HepG2 (cell line): ENCODE results near the gene FGF9. TPM values are rescaled to one million over a fixed set of nuclear protein-coding genes. Genes with fewer than 3 reads are reported as not detected.

Experiments
- ATAC-seq: fragments of 200-7000 bp; cut with Tn5 transposase; 3 replicates; pipeline ENCODE4 v1.9.1; 2020; ENCODE audit warnings: mild to moderate bottlenecking, moderate library complexity
- BruUV-seq: library from RNA; stranded (reverse); fragments of 400-500 nt; replicated peaks from 2 replicates; lab custom pipeline; 2021; lab: Mats Ljungman, UMichigan
- CTCF ChIA-PET: fragments of 300-600 bp; formaldehyde crosslinking; extraction: SDS; loops from one replicate; lab custom pipeline; 2021; ENCODE audit warnings: low total read pairs, inconsistent platforms, low intra/inter-chr PET ratio; lab: Yijun Ruan, JAX
- POLR2A ChIA-PET: fragments of 350-600 bp; sonication (Branson Sonifier 250); formaldehyde crosslinking; loops from one replicate; lab custom pipeline; 2020; ENCODE audit warnings: antibody characterized with exemption, inconsistent platforms; lab: Yijun Ruan, JAX
- DNase-seq: peaks from one replicate; pipeline ENCODE4 v3.0.0-alpha.2; 2015; ENCODE audit warnings: low spot score
- FAIRE-seq: peaks from 3 replicates; lab custom pipeline; 2011; peaks lifted over from hg19 to GRCh38; lab: Jason Lieb, UNC
- H2AFZ ChIP-seq: one replicate; pipeline ENCODE4 v1.6.1; 2011; ENCODE audit warnings: low read length, inconsistent platforms
- H3K27ac ChIP-seq: fragments of 300-600 bp; 3 replicates; pipeline ENCODE4 v1.8.0; 2011; ENCODE audit warnings: mixed run types, mild to moderate bottlenecking, mixed read lengths, low read length, inconsistent platforms; ENCODE audit not compliant: insufficient read depth; ENCODE audit errors: extremely low read length
- H3K27me3 ChIP-seq, 2 experiments: fragments of 200-600 bp in 1 of 2; 2 replicates in 1 of 2; 3 replicates in 1 of 2; pipeline versions ENCODE4 v1.6.0 to v1.8.0; 2011; ENCODE audit warnings: low read length in 2 of 2, mild to moderate bottlenecking in 2 of 2, moderate library complexity in 2 of 2, inconsistent platforms in 1 of 2; ENCODE audit not compliant: insufficient read depth in 2 of 2, control insufficient read depth in 1 of 2
- H3K36me3 ChIP-seq, 2 experiments: fragments of 200-600 bp in 1 of 2; replicated peaks in 1 of 2; 2 replicates in 1 of 2; 3 replicates in 1 of 2; pipeline versions ENCODE4 v1.5.1 to v1.8.0; 2011; ENCODE audit warnings: low read length in 2 of 2, inconsistent platforms in 1 of 2; ENCODE audit not compliant: insufficient read depth in 2 of 2, control insufficient read depth in 1 of 2
- H3K4me1 ChIP-seq: 2 replicates; pipeline ENCODE4 v1.5.1; 2012; ENCODE audit warnings: low read length, inconsistent platforms; ENCODE audit not compliant: insufficient read depth
- H3K4me2 ChIP-seq: 2 replicates; pipeline ENCODE4 v1.6.0; 2011; ENCODE audit warnings: low read depth, low read length, inconsistent platforms
- H3K4me3 ChIP-seq, 3 experiments: fragments of 200-600 bp in 1 of 3; sonication (generic), shearing (Covaris generic) in 1 of 3; replicated peaks in 1 of 3; 2 replicates each; pipeline ENCODE4 v1.5.1; 2011 to 2016; ENCODE audit warnings: low read length in 3 of 3, inconsistent platforms in 2 of 3, low read depth in 2 of 3, mild to moderate bottlenecking in 2 of 3, control low read depth in 1 of 3, mixed read lengths in 1 of 3; ENCODE audit not compliant: insufficient read depth in 1 of 3
- H3K79me2 ChIP-seq: one replicate; pipeline ENCODE4 v1.6.1; 2011; ENCODE audit warnings: low read length, inconsistent platforms; ENCODE audit not compliant: insufficient read depth
- H3K9ac ChIP-seq: 2 replicates; pipeline ENCODE4 v1.6.0; 2011; ENCODE audit warnings: mild to moderate bottlenecking, low read depth, low read length, inconsistent platforms; ENCODE audit not compliant: insufficient read depth
- H3K9me3 ChIP-seq: 2 replicates; pipeline ENCODE4 v1.5.1; 2012; ENCODE audit warnings: mild to moderate bottlenecking, low read length
- H4K20me1 ChIP-seq: 2 replicates; pipeline ENCODE4 v1.6.0; 2011; ENCODE audit warnings: inconsistent platforms, mild to moderate bottlenecking, low read length, moderate library complexity; ENCODE audit not compliant: insufficient read depth
- ATRX ChIP-seq: sonication (generic); formaldehyde crosslinking; IDR thresholded peaks from 2 replicates; pipeline ENCODE4 v1.4.0; 2020; ENCODE audit warnings: missing genetic modification reagents, borderline replicate concordance
- EED ChIP-seq: sonication (generic); formaldehyde crosslinking; IDR thresholded peaks from 2 replicates; pipeline ENCODE4 v1.5.0; 2020; ENCODE audit warnings: mild to moderate bottlenecking, missing genetic modification reagents
- HNF4G ChIP-seq, 2 experiments: sonication (generic) in 1 of 2; formaldehyde crosslinking in 1 of 2; IDR thresholded peaks; 2 replicates each; pipeline versions ENCODE4 v1.4.0 to v1.6.1; 2011 to 2020; ENCODE audit warnings: borderline replicate concordance in 2 of 2, low read depth in 2 of 2, mild to moderate bottlenecking in 2 of 2, low read length in 1 of 2, missing genetic modification reagents in 1 of 2, moderate library complexity in 1 of 2
- PHF21A ChIP-seq: sonication (generic); formaldehyde crosslinking; IDR thresholded peaks from 2 replicates; pipeline ENCODE4 v1.5.0; 2020; ENCODE audit warnings: mild to moderate bottlenecking, missing genetic modification reagents
- WGBS: methylation state at CpG from one replicate; pipeline ENCODE4 v1.1.6; 2017; ENCODE audit warnings: low lambda C conversion rate; 5-methylcytosine and 5-hydroxymethylcytosine counted together
- in situ Hi-C: cut with HindIII; loops from 2 replicates; pipeline ENCODE4 v1.10.0; 2017; ENCODE audit warnings: low pct_unique_long_range_greater_than_20kb; ENCODE audit not compliant: extremely low pct_ligation_motif_present
- intact Hi-C: fragments of 100-400 bp; cut with micrococcal nuclease; formaldehyde crosslinking; loops from one replicate; pipeline ENCODE4 v1.10.0; 2022; ENCODE audit not compliant: unreplicated experiment
- polyA plus RNA-seq, 8 experiments: library from polyadenylated mRNA; depleted of rRNA in 3 of 8; stranded (reverse) in 7 of 8; unstranded in 1 of 8; fragments of >200 nt; fragmentation: Illumina TruSeq in 4 of 8; extraction: Trizol in 4 of 8; gene quantifications; 2 replicates each; pipeline versions ENCODE4 v1.2.1 to v1.2.3, GENCODE V29; 2011 to 2016; ENCODE audit warnings: low read depth in 4 of 8, missing spikeins in 1 of 8, mixed read lengths in 1 of 8; ENCODE audit not compliant: insufficient read depth in 1 of 8
- total RNA-seq, 5 experiments: library from RNA; depleted of rRNA; stranded (reverse); fragments of >200 nt; fragmentation: Illumina TruSeq; extraction: Trizol; gene quantifications; 2 replicates each; pipeline ENCODE4 v1.2.3, GENCODE V29; 2016; ENCODE audit warnings: low read depth in 1 of 5
- TF ChIP-seq, protein P1 (sequence below): sonication (generic); formaldehyde crosslinking; IDR thresholded peaks from 2 replicates; pipeline ENCODE4 v1.4.0; 2020; ENCODE audit warnings: mild to moderate bottlenecking, low read depth, missing genetic modification reagents

FGF9 gene
- total and polyA plus RNA-seq, 2 of the 13 experiments (the other 11 are each of a cell fraction or from before 2014, with no cell fraction given): not detected

DNA sequence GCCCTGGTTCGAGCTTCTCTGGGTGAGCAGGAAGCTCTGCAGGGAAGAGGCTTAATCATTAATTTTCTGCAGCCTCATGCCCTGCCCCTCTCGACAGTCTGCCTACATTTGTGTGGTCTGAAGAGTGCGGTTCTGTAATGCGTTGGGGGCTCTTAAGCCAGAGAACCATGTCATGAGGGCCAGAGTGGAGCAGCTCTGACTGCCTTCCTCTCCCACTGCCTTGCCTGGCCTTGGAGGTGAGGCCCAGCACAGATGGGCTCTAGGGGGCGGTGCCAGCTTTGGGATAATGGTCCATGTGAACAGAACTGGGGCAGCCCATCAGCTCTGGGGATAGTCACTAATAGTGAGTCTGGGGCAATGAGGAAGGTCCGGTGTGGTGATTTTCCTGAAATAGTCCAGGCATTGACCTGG is 5.7 kb downstream of the FGF9 start (continued):
- TF ChIP-seq HNF4G (IDR thresholded peaks at IDR 0.05; ENCODE audit: borderline replicate concordance, low read depth, low read length): no peak
- no peak for TF ChIP-seq HNF4G (CRISPR knock-in tag; IDR thresholded peaks at IDR 0.05; ENCODE audit: borderline replicate concordance, low read depth)
- TF ChIP-seq PHF21A (CRISPR knock-in tag): no peak
- TF ChIP-seq ATRX (CRISPR knock-in tag): no peak
- no peak for TF ChIP-seq EED (CRISPR knock-in tag)

DNA sequence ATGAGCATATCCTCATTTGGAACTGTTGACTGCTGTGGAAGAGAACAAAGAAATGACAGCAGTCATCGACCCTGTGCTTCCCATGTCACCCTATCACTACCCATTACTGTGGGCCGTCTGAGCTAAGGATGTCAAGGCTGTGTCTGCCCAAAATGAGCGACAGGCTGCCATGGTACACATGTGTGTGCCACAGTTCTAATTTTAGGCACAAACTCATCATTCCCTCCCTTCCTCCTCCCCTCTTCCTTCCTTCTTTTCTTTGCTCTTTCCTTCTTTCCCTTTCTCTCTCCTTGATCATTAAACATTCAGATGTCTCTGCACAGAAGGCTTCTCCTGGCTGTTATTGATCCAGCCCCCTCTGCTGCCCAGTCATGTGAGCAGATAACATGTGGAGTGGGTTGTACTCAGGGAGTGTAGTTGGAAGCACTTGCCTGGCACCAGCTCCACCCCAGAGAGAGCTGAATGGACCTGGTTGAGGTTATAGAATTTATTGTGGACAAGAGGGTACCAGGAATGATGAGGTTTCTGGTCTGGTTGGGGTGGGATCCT is 6.3 kb downstream of the FGF9 start:
- no peak overlapping the region for H3K9ac ChIP-seq
- H3K4me1 ChIP-seq: peaks cover 18% of the 10 kb centered on the region
- CTCF ChIA-PET: no interaction called here
- TF ChIP-seq, protein P1, sequence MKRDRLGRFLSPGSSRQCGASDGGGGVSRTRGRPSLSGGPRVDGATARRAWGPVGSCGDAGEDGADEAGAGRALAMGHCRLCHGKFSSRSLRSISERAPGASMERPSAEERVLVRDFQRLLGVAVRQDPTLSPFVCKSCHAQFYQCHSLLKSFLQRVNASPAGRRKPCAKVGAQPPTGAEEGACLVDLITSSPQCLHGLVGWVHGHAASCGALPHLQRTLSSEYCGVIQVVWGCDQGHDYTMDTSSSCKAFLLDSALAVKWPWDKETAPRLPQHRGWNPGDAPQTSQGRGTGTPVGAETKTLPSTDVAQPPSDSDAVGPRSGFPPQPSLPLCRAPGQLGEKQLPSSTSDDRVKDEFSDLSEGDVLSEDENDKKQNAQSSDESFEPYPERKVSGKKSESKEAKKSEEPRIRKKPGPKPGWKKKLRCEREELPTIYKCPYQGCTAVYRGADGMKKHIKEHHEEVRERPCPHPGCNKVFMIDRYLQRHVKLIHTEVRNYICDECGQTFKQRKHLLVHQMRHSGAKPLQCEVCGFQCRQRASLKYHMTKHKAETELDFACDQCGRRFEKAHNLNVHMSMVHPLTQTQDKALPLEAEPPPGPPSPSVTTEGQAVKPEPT (CRISPR knock-in tag): no peak
- TF ChIP-seq, all 625 proteins: peak for 0
- H3K4me3 ChIP-seq: no peak overlapping the region
- H3K9me3 ChIP-seq: no peaks in the 10 kb centered on the region
- H3K36me3 ChIP-seq: no peaks in the 10 kb centered on the region
- no peak overlapping the region for H3K27ac ChIP-seq
- in situ Hi-C loops (no loop called here), intact Hi-C loops (no loop called here)
- FAIRE-seq (no peak), DNase-seq (no peak), ATAC-seq (no peak)
- H2AFZ ChIP-seq: no peak overlapping the region
- no peaks in the 10 kb centered on the region for H4K20me1 ChIP-seq
- peaks cover 6 to 47% of the 10 kb centered on the region in 2 experiments; a peak in 4 of 5 replicates for H3K27me3 ChIP-seq
- no peaks in the 10 kb centered on the region for H3K79me2 ChIP-seq
- BruUV-seq: no TSS peak
- POLR2A ChIA-PET: no interaction called here
- WGBS: 18% methylated on average over 3 of the region's 3 CpGs
- H3K4me2 ChIP-seq: no peak overlapping the region
